ENCODE results near the gene COL20A1. TPM values are rescaled to one million over a fixed set of nuclear protein-coding genes. Genes with fewer than 3 reads are reported as not detected.

The COL20A1 gene
- total RNA-seq, 1 experiment from 2014 or later = not detected

DNA sequence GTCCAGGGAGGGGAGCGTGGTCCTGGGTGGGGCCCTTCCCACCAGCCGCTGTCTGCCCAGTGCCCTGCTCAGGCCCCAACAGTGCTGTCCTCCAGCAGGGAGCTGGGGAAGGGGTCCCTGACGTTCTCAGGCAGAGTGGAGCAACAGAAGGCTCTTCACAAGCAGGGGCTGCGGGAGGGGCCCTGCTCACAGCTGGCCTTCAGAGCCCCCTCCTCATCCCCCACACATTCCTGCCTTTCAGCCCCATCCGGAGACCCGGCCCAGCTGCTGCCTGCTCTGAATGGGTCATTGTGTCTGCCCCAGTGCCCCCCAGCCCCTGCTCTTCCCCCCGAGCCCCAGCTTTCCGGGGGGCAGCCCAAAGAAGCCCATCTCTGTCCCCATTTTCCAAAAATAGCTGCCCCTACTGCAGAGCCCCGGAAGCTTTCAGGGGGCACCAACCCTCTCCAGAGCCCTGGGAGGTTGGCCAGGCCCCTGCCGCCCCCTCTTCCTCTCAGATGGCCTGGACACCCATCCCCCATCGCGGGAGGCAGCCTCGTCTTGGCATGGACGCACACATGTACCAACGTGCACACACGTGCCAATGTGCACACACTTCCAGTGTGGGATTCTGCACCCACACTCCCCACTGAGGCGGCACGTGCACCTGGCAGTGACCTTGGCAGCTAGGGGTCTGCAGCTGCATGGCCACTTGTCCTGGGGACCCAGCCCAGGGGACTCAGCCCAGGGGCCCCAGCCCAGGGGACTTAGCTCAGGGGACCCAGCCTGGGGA, 3.7 kb downstream of the COL20A1 start:
- CTCF ChIA-PET = no interaction called here
- TF ChIP-seq, protein P1, sequence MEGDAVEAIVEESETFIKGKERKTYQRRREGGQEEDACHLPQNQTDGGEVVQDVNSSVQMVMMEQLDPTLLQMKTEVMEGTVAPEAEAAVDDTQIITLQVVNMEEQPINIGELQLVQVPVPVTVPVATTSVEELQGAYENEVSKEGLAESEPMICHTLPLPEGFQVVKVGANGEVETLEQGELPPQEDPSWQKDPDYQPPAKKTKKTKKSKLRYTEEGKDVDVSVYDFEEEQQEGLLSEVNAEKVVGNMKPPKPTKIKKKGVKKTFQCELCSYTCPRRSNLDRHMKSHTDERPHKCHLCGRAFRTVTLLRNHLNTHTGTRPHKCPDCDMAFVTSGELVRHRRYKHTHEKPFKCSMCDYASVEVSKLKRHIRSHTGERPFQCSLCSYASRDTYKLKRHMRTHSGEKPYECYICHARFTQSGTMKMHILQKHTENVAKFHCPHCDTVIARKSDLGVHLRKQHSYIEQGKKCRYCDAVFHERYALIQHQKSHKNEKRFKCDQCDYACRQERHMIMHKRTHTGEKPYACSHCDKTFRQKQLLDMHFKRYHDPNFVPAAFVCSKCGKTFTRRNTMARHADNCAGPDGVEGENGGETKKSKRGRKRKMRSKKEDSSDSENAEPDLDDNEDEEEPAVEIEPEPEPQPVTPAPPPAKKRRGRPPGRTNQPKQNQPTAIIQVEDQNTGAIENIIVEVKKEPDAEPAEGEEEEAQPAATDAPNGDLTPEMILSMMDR (conservative IDR thresholded peaks at IDR 0.05; ENCODE audit: low read depth, low read length) = no peak
- TF ChIP-seq EZH2phosphoT487 (IDR thresholded peaks at IDR 0.05; ENCODE audit: borderline replicate concordance, low read length) = no peak
- TF ChIP-seq EZH2 (IDR thresholded peaks at IDR 0.05; ENCODE audit: low read length, unreplicated experiment) = no peak
- no peaks in the 10 kb centered on the region for H3K36me3 ChIP-seq (ENCODE audit: low read depth, low read length)
- no peaks in the 10 kb centered on the region for H3K4me1 ChIP-seq (ENCODE audit: insufficient read depth, low read length)
- POLR2A ChIA-PET (ENCODE audit: unreplicated experiment) = no interaction called here
- H3K9ac ChIP-seq (ENCODE audit: low read length) = no peak overlapping the region
- no peaks in the 10 kb centered on the region for H3K9me3 ChIP-seq (ENCODE audit: low read length)
- H2AFZ ChIP-seq (ENCODE audit: low read length) = no peak overlapping the region
- H3K27me3 ChIP-seq (ENCODE audit: low read length) = peaks cover 54% of the 10 kb centered on the region
- no peaks in the 10 kb centered on the region for H3K9me2 ChIP-seq (replicated peaks; ENCODE audit: low read length)
- no peaks in the 10 kb centered on the region for H4K20me1 ChIP-seq (ENCODE audit: low read length)
- no TSS peak for BruUV-seq (replicated peaks)
- H3K4me3 ChIP-seq (ENCODE audit: low read length) = no peak overlapping the region
- H3F3A ChIP-seq (ENCODE audit: low read length, unreplicated experiment) = no peaks in the 10 kb centered on the region
- H3K79me2 ChIP-seq (ENCODE audit: low read length) = no peaks in the 10 kb centered on the region
- no peak overlapping the region for H3K27ac ChIP-seq (ENCODE audit: low read length)
- no peak for DNase-seq
- H3K4me2 ChIP-seq (ENCODE audit: low read length) = no peak overlapping the region
- intact Hi-C loops (cut with micrococcal nuclease) = no loop called here
- ATAC-seq = no peak

DNA sequence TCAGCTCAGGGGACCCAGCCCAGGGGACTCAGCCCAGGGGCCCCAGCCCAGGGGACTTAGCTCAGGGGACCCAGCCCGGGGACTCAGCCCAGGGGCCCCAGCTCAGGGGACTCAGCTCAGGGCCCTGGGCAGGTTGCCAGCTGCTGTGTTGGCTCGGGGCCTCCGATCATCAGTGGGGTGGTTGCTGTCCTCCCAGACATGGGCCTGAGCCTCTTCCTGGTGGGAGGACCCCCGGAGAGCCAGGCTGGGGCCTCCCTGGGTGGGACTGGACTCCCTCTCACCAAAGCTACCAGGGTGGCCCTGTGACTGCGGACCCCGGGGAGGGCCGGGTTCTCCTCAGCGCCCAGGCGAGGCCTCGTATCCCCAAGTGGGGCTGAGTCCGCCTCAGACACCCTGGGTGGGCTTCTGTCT, 4.4 kb downstream of the COL20A1 start:
- H3F3A ChIP-seq (ENCODE audit: low read length, unreplicated experiment) = no peaks in the 10 kb centered on the region
- no peak overlapping the region for H3K4me2 ChIP-seq (ENCODE audit: low read length)
- H4K20me1 ChIP-seq (ENCODE audit: low read length) = no peaks in the 10 kb centered on the region
- no peak overlapping the region for H3K9ac ChIP-seq (ENCODE audit: low read length)
- intact Hi-C loops (cut with micrococcal nuclease) = no loop called here
- H3K36me3 ChIP-seq (ENCODE audit: low read depth, low read length) = no peaks in the 10 kb centered on the region
- TF ChIP-seq, protein P1 (conservative IDR thresholded peaks at IDR 0.05; ENCODE audit: low read depth, low read length) = no peak
- TF ChIP-seq EZH2phosphoT487 (IDR thresholded peaks at IDR 0.05; ENCODE audit: borderline replicate concordance, low read length) = no peak
- TF ChIP-seq EZH2 (IDR thresholded peaks at IDR 0.05; ENCODE audit: low read length, unreplicated experiment) = no peak
- ATAC-seq = no peak
- H3K27me3 ChIP-seq (ENCODE audit: low read length) = peaks cover 57% of the 10 kb centered on the region
- H3K79me2 ChIP-seq (ENCODE audit: low read length) = no peaks in the 10 kb centered on the region
- no peak overlapping the region for H3K4me3 ChIP-seq (ENCODE audit: low read length)
- ChIA-PET POLR2A (ENCODE audit: unreplicated experiment) (no interaction called here), CTCF (no interaction called here)
- H3K27ac ChIP-seq (ENCODE audit: low read length) = no peak overlapping the region
- no TSS peak for BruUV-seq (replicated peaks)
- H3K9me2 ChIP-seq (replicated peaks; ENCODE audit: low read length) = no peaks in the 10 kb centered on the region
- H2AFZ ChIP-seq (ENCODE audit: low read length) = no peak overlapping the region
- DNase-seq = no peak
- no peaks in the 10 kb centered on the region for H3K9me3 ChIP-seq (ENCODE audit: low read length)
- no peaks in the 10 kb centered on the region for H3K4me1 ChIP-seq (ENCODE audit: insufficient read depth, low read length)

DNA sequence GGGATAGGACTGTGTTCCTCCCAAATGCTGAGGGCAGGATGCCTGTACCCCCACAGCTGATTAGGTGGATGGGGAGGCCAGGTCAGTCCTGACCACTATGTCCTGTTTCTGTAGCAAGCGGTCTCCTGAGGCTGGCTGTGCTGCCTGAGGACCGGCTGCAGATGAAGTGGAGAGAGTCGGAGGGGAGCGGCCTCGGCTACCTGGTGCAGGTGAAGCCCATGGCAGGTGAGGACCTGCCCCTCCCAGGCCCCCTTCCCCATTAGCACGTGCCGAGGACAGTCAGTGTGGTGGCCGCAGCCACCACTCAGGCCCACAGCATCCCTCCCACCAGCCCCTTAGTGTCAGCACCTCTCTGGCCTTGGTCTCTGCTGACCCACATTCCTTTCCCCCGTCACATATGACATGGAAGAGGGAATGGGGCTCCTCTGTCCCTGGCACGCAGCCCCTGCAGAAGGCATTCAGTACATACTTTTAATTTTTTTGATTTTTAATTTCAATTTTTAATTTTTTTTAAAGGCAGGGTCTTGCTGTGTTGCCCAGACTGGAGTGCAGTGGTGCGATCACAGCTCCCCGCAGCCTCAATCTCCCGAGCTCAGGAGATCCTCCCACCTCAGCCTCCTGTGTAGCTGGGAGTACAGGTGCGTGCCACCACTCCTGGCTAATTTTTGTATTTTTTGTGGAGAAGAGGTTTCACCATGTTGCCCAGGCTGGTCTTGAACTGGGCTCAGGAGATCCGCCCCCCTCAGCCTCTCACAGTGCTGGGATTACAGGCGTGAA, 5.0 kb downstream of the COL20A1 start:
- no peak overlapping the region for H3K4me3 ChIP-seq (ENCODE audit: low read length)
- ATAC-seq (no peak), DNase-seq (no peak)
- H3K79me2 ChIP-seq (ENCODE audit: low read length) = no peaks in the 10 kb centered on the region
- peaks cover 59% of the 10 kb centered on the region for H3K27me3 ChIP-seq (ENCODE audit: low read length)
- ChIA-PET POLR2A (ENCODE audit: unreplicated experiment) (no interaction called here), CTCF (no interaction called here)
- no peaks in the 10 kb centered on the region for H3K9me3 ChIP-seq (ENCODE audit: low read length)
- H3K4me1 ChIP-seq (ENCODE audit: insufficient read depth, low read length) = no peaks in the 10 kb centered on the region
- no peaks in the 10 kb centered on the region for H4K20me1 ChIP-seq (ENCODE audit: low read length)
- no peak overlapping the region for H2AFZ ChIP-seq (ENCODE audit: low read length)
- no peak overlapping the region for H3K27ac ChIP-seq (ENCODE audit: low read length)
- H3K9ac ChIP-seq (ENCODE audit: low read length) = no peak overlapping the region
- BruUV-seq (replicated peaks) = no TSS peak
- intact Hi-C loops (cut with micrococcal nuclease) = no loop called here
- TF ChIP-seq EZH2phosphoT487 (IDR thresholded peaks at IDR 0.05; ENCODE audit: borderline replicate concordance, low read length) = no peak
- no peak for TF ChIP-seq EZH2 (IDR thresholded peaks at IDR 0.05; ENCODE audit: low read length, unreplicated experiment)
- TF ChIP-seq, protein P1 (conservative IDR thresholded peaks at IDR 0.05; ENCODE audit: low read depth, low read length) = no peak
- no peak overlapping the region for H3K4me2 ChIP-seq (ENCODE audit: low read length)
- H3F3A ChIP-seq (ENCODE audit: low read length, unreplicated experiment) = no peaks in the 10 kb centered on the region
- H3K36me3 ChIP-seq (ENCODE audit: low read depth, low read length) = no peaks in the 10 kb centered on the region
- H3K9me2 ChIP-seq (replicated peaks; ENCODE audit: low read length) = no peaks in the 10 kb centered on the region
